ENCODE measurements around the gene CMTR1. TPM values are rescaled to one million over a fixed set of nuclear protein-coding genes. Genes with fewer than 3 reads are reported as not detected.

Gene CMTR1
- total and polyA plus RNA-seq, 2 of the 13 experiments (the other 11 are each of a cell fraction or from before 2014, with no cell fraction given): 19.7 to 55.2 TPM

- peak; percentile 4 to 56; a peak in 1 of 4 replicates for TF ChIP-seq EP300 (IDR thresholded peaks at IDR 0.05; ENCODE audit: low read depth in 2 of 2, low read length in 2 of 2)
- no peak; the same call in 1 of the 2 replicates for TF ChIP-seq EP300 (CRISPR knock-in tag; IDR thresholded peaks at IDR 0.05; ENCODE audit: borderline replicate concordance)
- TF ChIP-seq ZNF800 (CRISPR knock-in tag; IDR thresholded peaks at IDR 0.05): no peak
- 0 out of 2 replicates have a peak, but pooled peaks have one; percentile 87 for TF ChIP-seq ZNF790 (CRISPR knock-in tag; IDR thresholded peaks at IDR 0.05; ENCODE audit: borderline replicate concordance)
- TF ChIP-seq, protein P1, sequence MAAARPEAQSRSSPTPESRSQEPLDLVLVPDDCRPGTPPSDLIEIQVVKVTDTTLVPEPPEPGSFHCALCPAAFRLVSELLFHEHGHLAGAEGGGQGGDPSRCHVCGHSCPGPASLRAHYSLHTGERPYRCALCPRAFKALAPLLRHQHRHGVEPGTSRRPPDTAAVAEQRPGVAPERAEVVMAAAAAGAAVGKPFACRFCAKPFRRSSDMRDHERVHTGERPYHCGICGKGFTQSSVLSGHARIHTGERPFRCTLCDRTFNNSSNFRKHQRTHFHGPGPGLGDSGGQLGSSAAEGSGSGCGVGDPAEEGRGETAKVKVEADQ (CRISPR knock-in tag; IDR thresholded peaks at IDR 0.05; ENCODE audit: borderline replicate concordance): peak; percentile 82; the same call in 1 of the 2 replicates
- peak; percentile 85 for TF ChIP-seq ZNF772 (CRISPR knock-in tag; IDR thresholded peaks at IDR 0.05)
- no peak for TF ChIP-seq ZNF737 (CRISPR knock-in tag; IDR thresholded peaks at IDR 0.05; ENCODE audit: borderline replicate concordance)
- TF ChIP-seq ZNF547 (CRISPR knock-in tag; IDR thresholded peaks at IDR 0.05): peak; percentile 88
- no peak for TF ChIP-seq CEBPB (IDR thresholded peaks at IDR 0.05; ENCODE audit: borderline replicate concordance, low read depth, low read length)
- TF ChIP-seq, protein P2, sequence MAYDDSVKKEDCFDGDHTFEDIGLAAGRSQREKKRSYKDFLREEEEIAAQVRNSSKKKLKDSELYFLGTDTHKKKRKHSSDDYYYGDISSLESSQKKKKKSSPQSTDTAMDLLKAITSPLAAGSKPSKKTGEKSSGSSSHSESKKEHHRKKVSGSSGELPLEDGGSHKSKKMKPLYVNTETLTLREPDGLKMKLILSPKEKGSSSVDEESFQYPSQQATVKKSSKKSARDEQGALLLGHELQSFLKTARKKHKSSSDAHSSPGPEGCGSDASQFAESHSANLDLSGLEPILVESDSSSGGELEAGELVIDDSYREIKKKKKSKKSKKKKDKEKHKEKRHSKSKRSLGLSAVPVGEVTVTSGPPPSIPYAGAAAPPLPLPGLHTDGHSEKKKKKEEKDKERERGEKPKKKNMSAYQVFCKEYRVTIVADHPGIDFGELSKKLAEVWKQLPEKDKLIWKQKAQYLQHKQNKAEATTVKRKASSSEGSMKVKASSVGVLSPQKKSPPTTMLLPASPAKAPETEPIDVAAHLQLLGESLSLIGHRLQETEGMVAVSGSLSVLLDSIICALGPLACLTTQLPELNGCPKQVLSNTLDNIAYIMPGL (CRISPR knock-in tag; IDR thresholded peaks at IDR 0.05; ENCODE audit: borderline replicate concordance in 1 of 2, low read depth in 1 of 2): peak; percentile 89 to 96
- 0 out of 2 replicates have a peak, but pooled peaks have one; percentile 31 for TF ChIP-seq ZNF563 (CRISPR knock-in tag; IDR thresholded peaks at IDR 0.05)
- TF ChIP-seq ETV6 (CRISPR knock-in tag; conservative IDR thresholded peaks at IDR 0.05): peak; percentile 31; the same call in 1 of the 2 replicates
- peak; percentile 79 for TF ChIP-seq HCFC1 (IDR thresholded peaks at IDR 0.05; ENCODE audit: low read depth, low read length)
- peak; percentile 35 for TF ChIP-seq TAF15 (IDR thresholded peaks at IDR 0.05; ENCODE audit: low read depth, low read length, poor library complexity, severe bottlenecking)
- TF ChIP-seq ZNF564 (CRISPR knock-in tag; IDR thresholded peaks at IDR 0.05): peak; percentile 91; the same call in 1 of the 2 replicates
- peak; percentile 99 for TF ChIP-seq KAT8 (CRISPR knock-in tag; IDR thresholded peaks at IDR 0.05)
- TF ChIP-seq KDM2A (CRISPR knock-in tag; IDR thresholded peaks at IDR 0.05; ENCODE audit: borderline replicate concordance, low read depth): peak; percentile 98
- peak; percentile 80 for TF ChIP-seq KLF11 (CRISPR knock-in tag; IDR thresholded peaks at IDR 0.05)
- TF ChIP-seq PITX1 (CRISPR knock-in tag; IDR thresholded peaks at IDR 0.05): peak; percentile 45; the same call in 1 of the 2 replicates
- no peak for TF ChIP-seq ZNF180 (CRISPR knock-in tag; IDR thresholded peaks at IDR 0.05; ENCODE audit: borderline replicate concordance, low read depth)
- TF ChIP-seq DNMT1 (CRISPR knock-in tag; IDR thresholded peaks at IDR 0.05): peak; percentile 86
- TF ChIP-seq RORA (CRISPR knock-in tag; IDR thresholded peaks at IDR 0.05): no peak
- peak; percentile 73 for TF ChIP-seq FOXA3 (CRISPR knock-in tag; IDR thresholded peaks at IDR 0.05)
- peak; percentile 47; the same call in 1 of the 2 replicates for TF ChIP-seq CEBPG (CRISPR knock-in tag; IDR thresholded peaks at IDR 0.05)
- peak; percentile 82 for TF ChIP-seq TAF1 (CRISPR knock-in tag; IDR thresholded peaks at IDR 0.05)
- TF ChIP-seq CCDC6 (CRISPR knock-in tag; IDR thresholded peaks at IDR 0.05): peak; percentile 93; the same call in 1 of the 2 replicates
These were observed at the start of gene CMTR1 (continued) for GRCh38 chr6:37432916-37433656.

Measured in HepG2 (cell line).